Activated CD8-positive, alpha-beta T cell treated with anti-CD3 and anti-CD28 coated beads, Interleukin-2, amount 10 ng/mL, durations not matched to agents 7 days and 5 days (primary cell): ENCODE data around the gene ESR1. TPM values are rescaled to one million over a fixed set of nuclear protein-coding genes. Genes with fewer than 3 reads are reported as not detected.

Experiments
- ATAC-seq: fragments of 150-1000 bp; cut with Tn5 transposase; one replicate; pipeline ENCODE4 v1.10.0; 2021; ENCODE audit warnings: moderate library complexity
- CTCF ChIA-PET: fragments of 350-600 bp; sonication (Branson Sonifier 250); formaldehyde crosslinking; loops from one replicate; lab custom pipeline; 2021; ENCODE audit warnings: antibody characterized with exemption; lab: Charles Lee
- POLR2A ChIA-PET: fragments of 350-600 bp; sonication (Branson Sonifier 250); formaldehyde crosslinking; loops from one replicate; lab custom pipeline; 2021; ENCODE audit warnings: antibody characterized with exemption; lab: Charles Lee
- DNase-seq: peaks from one replicate; pipeline ENCODE4 v3.0.0-alpha.2; 2020
- H3K27ac Mint-ChIP-seq: one replicate; pipeline ENCODE4 v1.8.0; 2021; ENCODE audit warnings: mild to moderate bottlenecking, mixed read lengths
- H3K27me3 Mint-ChIP-seq: one replicate; pipeline ENCODE4 v1.8.0; 2021; ENCODE audit warnings: low read depth, mixed read lengths
- H3K36me3 Mint-ChIP-seq: one replicate; pipeline ENCODE4 v1.8.0; 2021; ENCODE audit warnings: low read depth, mixed read lengths
- H3K4me1 Mint-ChIP-seq: one replicate; pipeline ENCODE4 v1.8.0; 2021; ENCODE audit warnings: low read depth, mixed read lengths
- H3K4me3 Mint-ChIP-seq: one replicate; pipeline ENCODE4 v1.8.0; 2021; ENCODE audit warnings: mild to moderate bottlenecking, mixed read lengths
- H3K9me3 Mint-ChIP-seq: one replicate; pipeline ENCODE4 v1.8.0; 2022; ENCODE audit warnings: mixed read lengths; ENCODE audit not compliant: insufficient read depth
- total RNA-seq, 2 experiments: library from RNA; stranded (reverse); gene quantifications; one replicate each; pipeline ENCODE4 v1.2.3, GENCODE V29; 2021

Gene ESR1
- total RNA-seq, result under 1 TPM; 0.47 to 0.71 TPM

DNA sequence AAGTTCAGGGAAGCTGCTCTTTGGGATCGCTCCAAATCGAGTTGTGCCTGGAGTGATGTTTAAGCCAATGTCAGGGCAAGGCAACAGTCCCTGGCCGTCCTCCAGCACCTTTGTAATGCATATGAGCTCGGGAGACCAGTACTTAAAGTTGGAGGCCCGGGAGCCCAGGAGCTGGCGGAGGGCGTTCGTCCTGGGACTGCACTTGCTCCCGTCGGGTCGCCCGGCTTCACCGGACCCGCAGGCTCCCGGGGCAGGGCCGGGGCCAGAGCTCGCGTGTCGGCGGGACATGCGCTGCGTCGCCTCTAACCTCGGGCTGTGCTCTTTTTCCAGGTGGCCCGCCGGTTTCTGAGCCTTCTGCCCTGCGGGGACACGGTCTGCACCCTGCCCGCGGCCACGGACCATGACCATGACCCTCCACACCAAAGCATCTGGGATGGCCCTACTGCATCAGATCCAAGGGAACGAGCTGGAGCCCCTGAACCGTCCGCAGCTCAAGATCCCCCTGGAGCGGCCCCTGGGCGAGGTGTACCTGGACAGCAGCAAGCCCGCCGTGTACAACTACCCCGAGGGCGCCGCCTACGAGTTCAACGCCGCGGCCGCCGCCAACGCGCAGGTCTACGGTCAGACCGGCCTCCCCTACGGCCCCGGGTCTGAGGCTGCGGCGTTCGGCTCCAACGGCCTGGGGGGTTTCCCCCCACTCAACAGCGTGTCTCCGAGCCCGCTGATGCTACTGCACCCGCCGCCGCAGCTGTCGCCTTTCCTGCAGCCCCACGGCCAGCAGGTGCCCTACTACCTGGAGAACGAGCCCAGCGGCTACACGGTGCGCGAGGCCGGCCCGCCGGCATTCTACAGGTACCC is at the start of gene ESR1:
Gene ESR1, plus strand, starts transcription at position 170 of the 858 bp plus-strand sequence. Its CDS starts 231 bp downstream, at position 401.
- Mint-ChIP-seq H3K9me3 (no peaks in the 10 kb centered on the region), H3K4me1 (peaks cover 14% of the 10 kb centered on the region), H3K27ac (no peak within 1 kb of the TSS), H3K36me3 (no peaks in the 10 kb centered on the region), H3K4me3 (peak within 1 kb of the TSS; percentile 47), H3K27me3 (peaks cover 59% of the 10 kb centered on the region)
- ATAC-seq (peak; percentile 56), DNase-seq (no peak)
- ChIA-PET POLR2A (interaction anchor here (0.6 to 0.8 kb wide), 2 partner anchors 13 to 101 kb away, joined by 3 to 4 read pairs; no protein-coding TSS in a partner anchor), CTCF (interaction anchor here (1.2 kb wide), 1 partner anchor 42 kb away, joined by 5 read pairs; no protein-coding TSS in a partner anchor)

DNA sequence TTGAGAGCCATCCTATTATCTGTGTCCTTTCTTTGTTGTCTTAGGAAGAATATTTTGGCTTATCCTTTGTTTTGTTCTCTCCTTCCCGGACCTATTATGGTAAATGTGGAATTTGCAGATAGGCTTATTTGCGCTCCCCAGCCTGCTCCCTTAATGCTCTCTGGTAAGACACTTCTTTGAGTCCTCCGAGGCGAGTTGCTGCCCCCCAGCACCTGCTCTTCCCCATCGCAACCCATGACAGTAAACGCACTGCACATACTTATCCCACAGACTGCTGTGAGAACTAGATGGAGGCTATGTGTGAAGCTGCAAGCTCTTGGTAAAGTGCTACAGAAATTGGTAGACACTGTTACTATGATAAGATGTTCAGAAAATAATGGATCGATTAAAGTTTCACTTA is 47.0 kb upstream of the ESR1 start:
- DNase-seq (no peak), ATAC-seq (no peak)
- ChIA-PET POLR2A (no interaction called here), CTCF (interaction anchor here (1.3 kb wide), 1 partner anchor 70 kb away, joined by 5 read pairs; no protein-coding TSS in a partner anchor)
- Mint-ChIP-seq H3K27me3 (no peaks in the 10 kb centered on the region), H3K4me3 (no peak overlapping the region), H3K4me1 (peaks cover 28% of the 10 kb centered on the region), H3K36me3 (peaks cover 1% of the 10 kb centered on the region), H3K9me3 (peaks cover 4% of the 10 kb centered on the region), H3K27ac (no peak overlapping the region)

DNA sequence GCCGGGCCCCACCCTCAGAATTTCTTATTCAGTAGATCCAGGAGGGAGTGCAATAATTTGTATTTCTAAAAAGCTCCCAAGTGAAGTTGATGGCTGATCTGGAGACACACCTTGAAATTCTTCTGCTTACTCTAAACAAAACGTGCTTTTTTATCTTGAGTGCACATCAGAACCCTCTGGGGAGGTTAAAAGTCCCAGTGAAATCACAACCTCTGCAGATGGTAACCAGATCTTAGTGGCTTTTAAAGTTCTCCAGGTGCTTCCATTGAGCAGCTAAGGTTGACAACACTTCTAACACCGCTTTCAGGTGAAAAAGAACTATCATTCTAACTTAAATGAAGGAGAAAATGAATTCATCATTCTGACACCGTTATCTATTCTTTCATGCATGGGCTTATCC is 45.6 kb upstream of the ESR1 start:
- Mint-ChIP-seq H3K4me1 (peaks cover 31% of the 10 kb centered on the region), H3K9me3 (peaks cover 4% of the 10 kb centered on the region), H3K27me3 (no peaks in the 10 kb centered on the region), H3K27ac (no peak overlapping the region), H3K4me3 (no peak overlapping the region), H3K36me3 (no peaks in the 10 kb centered on the region)
- ATAC-seq (no peak), DNase-seq (no peak)
- ChIA-PET CTCF (interaction anchor here (1.2 kb wide), 1 partner anchor 577 kb away, joined by 3 read pairs; no protein-coding TSS in a partner anchor), POLR2A (interaction anchor here (0.9 kb wide), 1 partner anchor 12 kb away, joined by 3 read pairs; no protein-coding TSS in a partner anchor)

DNA sequence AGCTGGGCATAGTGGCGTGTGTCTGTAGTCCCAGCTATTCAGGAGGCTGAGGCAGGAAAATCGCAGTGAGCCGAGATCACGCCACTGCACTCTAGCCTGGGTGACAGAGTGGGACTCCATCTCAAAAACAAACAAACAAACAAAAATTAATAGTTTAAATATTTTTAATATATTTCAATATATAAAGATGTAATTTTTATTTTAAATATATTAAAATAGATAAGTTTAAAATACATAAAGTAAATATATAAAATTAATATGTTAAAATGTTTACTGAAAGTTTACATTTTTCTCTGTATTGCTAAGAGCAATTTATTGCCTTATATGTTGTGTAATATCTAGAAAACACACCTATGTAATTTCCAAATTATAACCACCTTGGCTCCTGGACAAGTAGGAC is 44.7 kb upstream of the ESR1 start:
- no peaks in the 10 kb centered on the region for H3K9me3 Mint-ChIP-seq
- peaks cover 7% of the 10 kb centered on the region for H3K27me3 Mint-ChIP-seq
- ATAC-seq (no peak), DNase-seq (no peak)
- H3K4me1 Mint-ChIP-seq, result peaks cover 22% of the 10 kb centered on the region
- H3K36me3 Mint-ChIP-seq, result no peaks in the 10 kb centered on the region
- H3K4me3 Mint-ChIP-seq, result no peak overlapping the region
- ChIA-PET POLR2A (no interaction called here), CTCF (interaction anchor here (1.2 kb wide), 1 partner anchor 576 kb away, joined by 3 read pairs; no protein-coding TSS in a partner anchor)
- H3K27ac Mint-ChIP-seq, result no peak overlapping the region

DNA sequence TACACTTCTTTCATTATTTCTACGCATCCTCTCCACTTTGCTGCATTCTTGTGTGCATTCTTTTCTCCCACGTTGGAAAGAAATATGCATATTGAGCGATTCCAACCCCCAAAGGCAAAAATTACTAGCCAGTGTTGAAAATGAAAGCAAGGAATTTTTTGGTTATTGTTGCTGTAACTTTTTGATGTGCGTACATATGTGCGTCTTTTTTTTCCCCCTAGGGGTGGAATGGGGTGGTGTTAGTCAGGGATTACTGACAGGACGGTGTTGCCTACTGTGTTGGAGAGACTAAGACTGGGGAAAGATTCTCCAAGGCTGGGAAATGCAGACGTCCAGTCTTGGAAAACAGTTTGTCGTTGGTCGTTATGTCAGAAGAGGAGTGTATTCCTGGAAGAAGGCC is 44.2 kb upstream of the ESR1 start:
- no peak overlapping the region for H3K4me3 Mint-ChIP-seq
- no peaks in the 10 kb centered on the region for H3K36me3 Mint-ChIP-seq
- H3K4me1 Mint-ChIP-seq, result peaks cover 17% of the 10 kb centered on the region
- DNase-seq, result no peak
- H3K9me3 Mint-ChIP-seq, result no peaks in the 10 kb centered on the region
- ChIA-PET CTCF (no interaction called here), POLR2A (no interaction called here)
- no peak for ATAC-seq
- H3K27ac Mint-ChIP-seq, result no peak overlapping the region
- H3K27me3 Mint-ChIP-seq, result peaks cover 12% of the 10 kb centered on the region

DNA sequence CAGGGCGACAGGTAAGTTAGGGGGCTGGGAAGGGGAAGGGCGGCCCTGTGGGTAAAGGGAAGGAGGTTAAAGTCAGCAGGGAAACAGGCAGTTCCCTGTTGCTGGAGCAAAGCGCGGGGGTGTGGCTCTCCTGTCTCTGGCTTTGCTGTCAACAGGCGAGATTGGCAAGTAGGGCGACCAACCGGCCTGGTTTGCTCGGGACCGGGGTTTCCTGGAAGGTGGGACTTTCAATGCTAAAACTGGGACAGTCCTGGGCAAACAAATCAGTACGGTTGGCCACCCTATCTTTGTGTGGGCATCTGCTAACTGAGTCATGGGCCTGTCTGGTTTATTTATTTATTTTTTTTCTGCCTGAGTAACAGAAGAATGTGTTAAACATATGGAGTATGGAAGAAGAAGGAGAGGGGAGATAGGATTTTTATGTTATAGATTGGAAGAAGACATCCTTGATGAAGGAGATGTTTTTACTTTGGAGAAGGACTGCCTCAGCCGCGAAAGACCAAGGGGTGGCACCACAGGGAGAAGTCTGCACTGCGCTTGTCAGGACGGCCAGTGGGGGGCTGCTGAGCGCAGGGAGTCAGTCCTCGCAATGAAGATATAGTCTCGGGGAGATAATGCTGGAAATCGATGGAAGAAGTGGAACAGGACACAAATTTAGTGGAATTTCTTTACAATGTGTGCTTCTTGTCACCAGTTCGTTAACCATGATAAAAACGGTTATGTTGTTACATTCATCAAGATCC is 43.4 kb upstream of the ESR1 start:
- Mint-ChIP-seq H3K4me3 (peak overlapping the region; percentile 1), H3K27ac (no peak overlapping the region), H3K27me3 (peaks cover 14% of the 10 kb centered on the region), H3K36me3 (no peaks in the 10 kb centered on the region), H3K9me3 (no peaks in the 10 kb centered on the region), H3K4me1 (peaks cover 14% of the 10 kb centered on the region)
- ChIA-PET CTCF (interaction anchor here (1.0 to 3.2 kb wide), 13 partner anchors 10 to 573 kb away, joined by 3 to 27 read pairs (median 8); no protein-coding TSS in a partner anchor), POLR2A (no interaction called here)
- peak; percentile 91 for ATAC-seq
- DNase-seq, result peak; percentile 61

DNA sequence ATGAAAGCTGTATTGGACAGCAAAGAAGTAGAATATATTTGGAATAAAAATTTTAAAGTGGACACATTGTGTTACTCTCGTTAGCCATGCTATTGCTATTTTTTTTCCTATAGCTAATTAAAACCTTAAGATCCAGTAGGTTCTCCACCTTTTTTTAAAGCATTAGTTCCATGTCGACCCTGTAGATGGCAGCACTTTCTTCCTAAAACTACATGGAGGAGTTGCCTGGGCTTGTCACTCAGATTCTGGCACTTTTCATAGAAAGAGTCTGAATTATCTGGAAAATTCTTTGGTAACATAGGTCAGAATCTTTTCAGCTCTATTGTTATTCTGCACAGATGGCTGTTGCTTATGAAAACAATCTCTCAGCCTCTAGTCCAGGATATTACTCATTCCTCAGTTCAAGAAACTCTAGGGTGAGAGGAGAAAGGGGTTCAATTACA is 42.0 kb upstream of the ESR1 start:
- CTCF ChIA-PET, result interaction anchor here (0.5 to 3.2 kb wide), 26 partner anchors 9 to 591 kb away, joined by 3 to 27 read pairs (median 5); partner anchors contain the start of gene ESR1
- DNase-seq (peak; percentile 68), ATAC-seq (no peak)
- Mint-ChIP-seq H3K27ac (no peak overlapping the region), H3K27me3 (peaks cover 18% of the 10 kb centered on the region), H3K4me3 (no peak overlapping the region), H3K9me3 (no peaks in the 10 kb centered on the region), H3K4me1 (peaks cover 14% of the 10 kb centered on the region), H3K36me3 (no peaks in the 10 kb centered on the region)
- POLR2A ChIA-PET, result no interaction called here

DNA sequence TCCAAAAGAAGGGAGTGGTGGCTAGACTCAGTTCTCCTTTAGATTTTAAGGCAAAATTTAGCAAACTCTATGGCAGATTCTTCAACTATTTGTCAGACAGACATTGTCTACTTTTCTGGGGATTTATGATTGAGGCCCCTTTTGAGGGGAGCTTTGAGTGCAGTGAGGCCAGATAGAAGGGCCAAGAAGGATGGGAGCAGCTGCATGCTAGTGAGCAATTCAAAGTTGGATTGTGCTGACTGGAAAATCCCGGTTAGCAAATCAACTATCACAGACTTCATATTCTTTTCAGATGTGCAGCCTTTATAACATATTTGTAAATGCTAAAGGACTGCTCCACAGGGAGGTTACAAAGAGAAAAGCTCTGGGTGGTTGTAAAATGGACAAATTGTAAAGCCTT is 35.0 kb upstream of the ESR1 start:
- CTCF ChIA-PET, result no interaction called here
- no peaks in the 10 kb centered on the region for H3K9me3 Mint-ChIP-seq
- no peak for DNase-seq
- no peak overlapping the region for H3K27ac Mint-ChIP-seq
- H3K4me3 Mint-ChIP-seq, result no peak overlapping the region
- H3K4me1 Mint-ChIP-seq, result no peaks in the 10 kb centered on the region
- H3K27me3 Mint-ChIP-seq, result peaks cover 17% of the 10 kb centered on the region
- no peak for ATAC-seq
- H3K36me3 Mint-ChIP-seq, result no peaks in the 10 kb centered on the region
- POLR2A ChIA-PET, result no interaction called here

DNA sequence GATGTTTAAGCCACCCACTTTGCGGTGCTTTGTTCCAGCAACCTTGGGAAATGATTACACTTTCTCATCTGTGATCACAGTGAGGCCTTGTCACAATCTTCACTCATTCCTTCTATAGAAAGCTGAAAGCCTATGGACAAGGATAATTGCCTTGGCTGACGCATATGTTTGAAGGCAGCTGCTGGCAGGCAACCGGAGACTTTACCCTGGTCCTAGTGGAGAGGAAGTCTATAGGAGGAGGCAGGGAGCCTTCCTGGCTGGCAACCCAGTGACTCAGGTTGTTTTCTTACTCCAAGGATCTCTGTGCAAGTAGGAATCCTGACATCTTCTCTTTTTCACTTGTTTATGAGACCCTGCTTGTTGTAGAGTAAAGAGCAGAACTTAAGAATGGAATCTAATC is 34.1 kb upstream of the ESR1 start:
- Mint-ChIP-seq H3K9me3 (no peaks in the 10 kb centered on the region), H3K27me3 (peaks cover 9% of the 10 kb centered on the region), H3K4me1 (no peaks in the 10 kb centered on the region), H3K27ac (no peak overlapping the region), H3K4me3 (no peak overlapping the region), H3K36me3 (no peaks in the 10 kb centered on the region)
- ChIA-PET CTCF (interaction anchor here (1.2 kb wide), 1 partner anchor 351 kb away, joined by 3 read pairs; no protein-coding TSS in a partner anchor), POLR2A (no interaction called here)
- ATAC-seq (no peak), DNase-seq (no peak)

DNA sequence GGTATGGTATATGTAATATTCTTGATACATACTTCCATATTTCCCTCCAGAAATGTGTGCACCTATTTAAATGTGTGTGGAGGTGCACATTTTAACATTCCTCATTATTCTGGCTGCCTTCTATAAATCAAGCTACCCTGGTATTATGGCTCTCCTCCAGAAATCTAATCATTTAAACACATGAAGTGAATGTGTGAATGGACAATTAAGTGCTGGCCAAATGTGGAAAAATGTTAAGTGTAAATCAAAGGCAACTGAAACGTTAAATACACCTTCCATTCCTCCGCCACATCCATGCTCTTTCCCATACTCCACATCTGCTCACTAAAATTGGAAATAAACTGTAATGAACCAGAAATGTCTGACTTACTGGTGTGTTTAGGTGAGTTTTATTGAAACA is 24.9 kb upstream of the ESR1 start:
- Mint-ChIP-seq H3K9me3 (no peaks in the 10 kb centered on the region), H3K27me3 (peaks cover 4% of the 10 kb centered on the region), H3K36me3 (no peaks in the 10 kb centered on the region), H3K4me1 (no peaks in the 10 kb centered on the region), H3K27ac (no peak overlapping the region), H3K4me3 (no peak overlapping the region)
- CTCF ChIA-PET, result no interaction called here
- POLR2A ChIA-PET, result no interaction called here
- DNase-seq (no peak), ATAC-seq (no peak)

DNA sequence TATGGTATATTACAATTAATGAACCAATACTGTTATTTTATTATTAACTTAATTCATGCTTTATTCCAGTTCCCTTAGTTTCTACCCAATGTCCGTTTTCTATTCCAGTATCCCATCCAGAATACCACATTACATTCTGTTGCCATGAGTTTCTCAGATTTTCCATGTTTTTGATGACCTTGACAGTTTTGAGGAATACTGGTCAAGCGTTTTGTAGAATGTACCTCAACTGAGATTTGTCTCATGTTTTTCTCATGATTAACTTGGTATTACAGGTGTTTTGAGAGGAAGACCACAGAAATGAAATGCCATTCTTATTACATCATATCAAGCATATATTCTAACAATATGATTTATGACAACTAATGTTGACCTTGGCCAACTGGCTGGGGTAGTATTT is 23.8 kb upstream of the ESR1 start:
- H3K36me3 Mint-ChIP-seq, result no peaks in the 10 kb centered on the region

More for the DNA sequence above, 23.8 kb upstream of the ESR1 start:
- no peaks in the 10 kb centered on the region for H3K4me1 Mint-ChIP-seq
- peaks cover 4% of the 10 kb centered on the region for H3K27me3 Mint-ChIP-seq
- DNase-seq, result no peak
- no peak overlapping the region for H3K4me3 Mint-ChIP-seq
- H3K9me3 Mint-ChIP-seq, result no peaks in the 10 kb centered on the region
- H3K27ac Mint-ChIP-seq, result no peak overlapping the region
- POLR2A ChIA-PET, result no interaction called here
- ATAC-seq, result no peak
- CTCF ChIA-PET, result no interaction called here
